Natural killer cell treated with Interleukin-12 subunit alpha and Interleukin-12 subunit beta and Interleukin-15 and Interleukin-18, amount 100 ng/mL, for 72 hours (primary cell): Measurements from ENCODE around the gene COL4A2. TPM values are rescaled to one million over a fixed set of nuclear protein-coding genes. Genes with fewer than 3 reads are reported as not detected.

Source experiments
- ATAC-seq, 2 donors: fragments of 150-1000 bp; cut with Tn5 transposase in 1 of 2; sonication (Bioruptor Pico), chemical (Tn5 transposase) in 1 of 2; 2 replicates each; pipeline ENCODE4 v1.10.0; 2021
- DNase-seq: peaks from one replicate; pipeline ENCODE4 v3.0.0; 2022; ENCODE audit warnings: low spot score
- H3K27ac Mint-ChIP-seq, 2 donors: 1 replicate in 1 of 2; 2 replicates in 1 of 2; pipeline ENCODE4 v1.8.0; 2022; ENCODE audit warnings: mixed read lengths in 2 of 2, mild to moderate bottlenecking in 1 of 2, moderate library complexity in 1 of 2
- H3K27me3 Mint-ChIP-seq, 2 donors: 1 replicate in 1 of 2; 2 replicates in 1 of 2; pipeline ENCODE4 v1.8.0; 2022; ENCODE audit warnings: mixed read lengths in 2 of 2
- H3K36me3 Mint-ChIP-seq: one replicate; pipeline ENCODE4 v1.8.0; 2022; ENCODE audit warnings: mixed read lengths
- H3K4me1 Mint-ChIP-seq, 2 donors: 1 replicate in 1 of 2; 2 replicates in 1 of 2; pipeline ENCODE4 v1.8.0; 2022; ENCODE audit warnings: low read depth in 2 of 2, mixed read lengths in 2 of 2, mild to moderate bottlenecking in 1 of 2
- H3K4me3 Mint-ChIP-seq: one replicate; pipeline ENCODE4 v1.8.0; 2022; ENCODE audit warnings: mixed read lengths
- H3K9me3 Mint-ChIP-seq: 2 replicates; pipeline ENCODE4 v1.8.0; 2022; ENCODE audit warnings: mixed read lengths
- total RNA-seq, 2 donors: library from RNA; stranded (reverse); gene quantifications; one replicate each; pipeline ENCODE4 v1.2.3, GENCODE V29; 2022

COL4A2 gene
- total RNA-seq, 2 donors from 2014 or later = not detected

DNA sequence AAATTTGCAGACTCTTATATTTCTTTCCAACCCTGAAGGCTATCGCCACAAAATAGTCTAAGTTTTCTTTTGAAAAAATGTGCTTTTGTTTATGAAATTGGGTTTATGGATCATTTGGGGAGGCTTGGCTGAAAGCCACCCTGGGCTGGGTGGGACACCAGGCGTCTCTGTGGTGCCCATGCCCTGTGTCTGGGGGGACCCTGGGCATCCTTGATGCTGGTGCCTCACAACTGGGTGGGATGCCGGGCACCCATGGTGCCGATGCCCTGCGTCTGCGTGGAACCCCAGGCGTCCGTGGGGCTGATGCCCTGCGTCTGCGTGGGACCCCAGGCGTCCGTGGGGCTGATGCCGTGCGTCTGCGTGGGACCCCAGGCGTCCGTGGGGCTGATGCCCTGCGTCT, 149.5 kb downstream of the COL4A2 start:
- no peak for ATAC-seq
- H3K27ac Mint-ChIP-seq = no peak overlapping the region
- peaks cover 15 to 19% of the 10 kb centered on the region in 2 donors for H3K27me3 Mint-ChIP-seq
- DNase-seq = no peak
- H3K36me3 Mint-ChIP-seq = no peaks in the 10 kb centered on the region
- no peaks in the 10 kb centered on the region for H3K9me3 Mint-ChIP-seq
- H3K4me1 Mint-ChIP-seq = peaks cover 4 to 6% of the 10 kb centered on the region in 2 donors
- H3K4me3 Mint-ChIP-seq = no peak overlapping the region

GRCh38 chr13:110457361-110457760, 150.3 kb downstream of the COL4A2 start:
- ATAC-seq (no peak), DNase-seq (no peak)
- Mint-ChIP-seq H3K4me1 (peaks cover 4 to 6% of the 10 kb centered on the region in 2 donors), H3K27ac (no peak overlapping the region), H3K27me3 (peaks cover 15 to 19% of the 10 kb centered on the region in 2 donors), H3K36me3 (no peaks in the 10 kb centered on the region), H3K9me3 (no peaks in the 10 kb centered on the region), H3K4me3 (no peak overlapping the region)

DNA sequence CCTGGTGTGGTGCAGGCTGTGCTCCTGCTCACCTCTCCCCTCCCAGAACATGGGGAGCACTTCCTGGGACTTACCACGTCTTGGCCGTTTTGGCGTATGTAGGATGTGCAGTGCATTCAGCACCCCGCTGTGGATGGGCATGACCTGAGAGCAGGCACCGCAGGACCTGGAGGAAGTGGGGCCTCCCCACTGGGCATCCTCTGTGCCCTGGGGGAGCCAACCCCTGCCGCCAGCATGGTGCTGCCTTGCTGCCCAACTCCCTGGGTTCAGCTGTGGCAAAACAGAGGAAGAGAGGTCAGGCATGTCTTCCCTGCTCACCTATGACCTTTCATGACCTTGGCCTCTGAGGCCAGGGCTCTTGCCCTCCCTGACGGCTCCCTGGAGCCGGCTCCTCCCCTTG, 150.9 kb downstream of the COL4A2 start:
- DNase-seq = no peak
- H3K36me3 Mint-ChIP-seq = no peaks in the 10 kb centered on the region
- H3K27ac Mint-ChIP-seq = no peak overlapping the region
- H3K4me1 Mint-ChIP-seq = peaks cover 4 to 6% of the 10 kb centered on the region in 2 donors
- no peak overlapping the region for H3K4me3 Mint-ChIP-seq
- peak; percentile 14 to 15 for ATAC-seq
- no peaks in the 10 kb centered on the region for H3K9me3 Mint-ChIP-seq
- H3K27me3 Mint-ChIP-seq = peaks cover 15 to 21% of the 10 kb centered on the region in 2 donors

GRCh38 chr13:110458594-110459365, 151.7 kb downstream of the COL4A2 start:
- ATAC-seq = no peak
- no peak for DNase-seq
- H3K9me3 Mint-ChIP-seq = no peaks in the 10 kb centered on the region
- H3K27me3 Mint-ChIP-seq = peaks cover 15 to 26% of the 10 kb centered on the region in 2 donors
- peaks cover 4 to 6% of the 10 kb centered on the region in 2 donors for H3K4me1 Mint-ChIP-seq
- no peaks in the 10 kb centered on the region for H3K36me3 Mint-ChIP-seq
- H3K4me3 Mint-ChIP-seq = no peak overlapping the region
- H3K27ac Mint-ChIP-seq = no peak overlapping the region

DNA sequence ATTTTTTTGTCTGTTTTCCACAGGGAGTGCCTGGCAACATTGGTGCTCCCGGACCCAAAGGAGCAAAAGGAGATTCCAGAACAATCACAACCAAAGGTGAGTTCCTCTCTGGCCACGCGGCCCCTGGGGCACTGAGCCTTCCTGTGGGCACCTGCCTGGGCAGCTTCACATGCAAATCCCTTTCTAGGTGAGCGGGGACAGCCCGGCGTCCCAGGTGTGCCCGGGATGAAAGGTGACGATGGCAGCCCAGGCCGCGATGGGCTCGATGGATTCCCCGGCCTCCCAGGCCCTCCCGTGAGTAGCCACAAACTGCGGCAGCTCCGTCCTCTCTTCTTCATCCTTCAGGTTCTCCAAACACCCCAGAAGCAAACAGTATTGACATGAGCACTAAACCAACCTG, 155.0 kb downstream of the COL4A2 start:
- ATAC-seq = no peak
- H3K27ac Mint-ChIP-seq = no peak overlapping the region
- peaks cover 0 to 7% of the 10 kb centered on the region in 2 donors for H3K27me3 Mint-ChIP-seq
- no peaks in the 10 kb centered on the region for H3K4me1 Mint-ChIP-seq
- H3K4me3 Mint-ChIP-seq = no peak overlapping the region
- no peak for DNase-seq
- no peaks in the 10 kb centered on the region for H3K36me3 Mint-ChIP-seq
- no peaks in the 10 kb centered on the region for H3K9me3 Mint-ChIP-seq

GRCh38 chr13:110463156-110463555, 156.1 kb downstream of the COL4A2 start:
- peaks cover 0 to 7% of the 10 kb centered on the region in 2 donors for H3K27me3 Mint-ChIP-seq
- no peak overlapping the region for H3K27ac Mint-ChIP-seq
- H3K4me1 Mint-ChIP-seq = no peaks in the 10 kb centered on the region
- no peaks in the 10 kb centered on the region for H3K9me3 Mint-ChIP-seq
- ATAC-seq (no peak), DNase-seq (no peak)
- no peak overlapping the region for H3K4me3 Mint-ChIP-seq
- no peaks in the 10 kb centered on the region for H3K36me3 Mint-ChIP-seq

DNA sequence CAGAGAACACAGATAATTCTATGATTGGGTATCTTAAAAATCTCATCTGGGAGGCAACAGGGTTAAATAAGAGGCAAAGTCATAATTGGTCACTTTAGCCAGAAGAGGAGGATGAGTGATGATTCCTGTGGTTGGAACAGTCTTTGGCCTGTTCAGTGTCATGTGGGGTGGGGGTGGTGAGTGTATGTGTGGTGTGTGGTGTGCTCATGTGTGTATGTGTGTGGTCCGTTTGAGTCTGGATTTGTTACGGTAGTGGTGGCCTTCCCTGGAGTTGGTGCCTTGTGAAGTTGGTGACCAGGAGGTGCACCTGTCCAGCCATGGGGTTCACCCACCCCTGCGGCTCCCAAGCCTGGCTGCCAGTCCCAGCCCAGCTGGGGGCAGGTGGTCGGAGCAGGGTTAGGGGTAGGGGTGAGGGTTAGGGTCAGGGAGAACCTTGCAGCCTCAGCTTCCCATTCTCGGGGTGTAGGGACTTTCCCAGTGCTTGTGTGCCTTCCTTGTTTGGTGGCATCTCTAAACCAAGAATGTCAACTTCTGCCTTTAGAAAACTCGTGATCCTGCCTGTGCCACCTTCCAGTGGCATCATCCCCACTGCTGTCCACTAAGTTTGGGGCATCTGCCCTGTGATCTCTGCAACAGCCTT, 156.9 kb downstream of the COL4A2 start:
- Mint-ChIP-seq H3K4me1 (no peaks in the 10 kb centered on the region), H3K4me3 (no peak overlapping the region), H3K9me3 (no peaks in the 10 kb centered on the region), H3K27ac (no peak overlapping the region), H3K27me3 (peaks cover 0 to 7% of the 10 kb centered on the region in 2 donors), H3K36me3 (no peaks in the 10 kb centered on the region)
- no peak for DNase-seq
- ATAC-seq = no peak

DNA sequence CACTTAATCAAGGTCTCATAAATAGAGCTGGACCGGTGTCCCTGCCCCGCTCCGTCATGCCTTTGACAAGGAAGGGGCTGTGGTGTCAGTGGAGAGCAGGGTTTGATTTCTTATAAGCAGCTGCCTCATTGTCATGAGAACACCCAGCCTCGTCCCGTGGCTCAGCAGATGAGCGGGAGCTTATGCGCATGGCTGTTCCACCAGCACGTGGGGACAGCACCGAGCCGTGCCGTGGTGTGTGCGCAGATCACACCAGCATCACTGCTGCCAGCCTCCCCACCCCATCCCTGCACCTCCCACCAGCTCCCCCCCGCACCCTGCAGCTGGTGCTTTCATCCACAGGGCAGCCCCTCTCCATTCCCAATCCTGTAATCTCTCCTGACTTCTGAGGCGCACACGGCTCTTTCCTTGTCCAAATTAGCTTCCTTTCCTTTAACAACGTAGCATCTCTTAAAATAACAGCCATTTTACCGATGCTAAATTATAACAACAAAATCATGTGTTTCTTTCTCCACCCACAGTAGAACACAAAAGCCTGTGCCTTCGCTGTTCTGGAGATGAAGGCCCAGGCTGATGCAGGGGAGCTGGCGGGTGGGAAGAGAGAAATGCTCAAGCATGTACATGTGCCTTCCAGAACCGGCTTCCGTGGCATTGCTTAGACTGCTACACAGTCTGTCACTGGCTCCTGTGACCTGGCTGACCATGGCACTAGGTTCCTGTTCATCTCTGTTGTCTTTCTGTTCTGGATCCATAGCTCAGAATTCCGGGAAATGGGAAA, 157.7 kb downstream of the COL4A2 start:
- Mint-ChIP-seq H3K9me3 (no peaks in the 10 kb centered on the region), H3K27ac (no peak overlapping the region), H3K4me1 (no peaks in the 10 kb centered on the region), H3K4me3 (no peak overlapping the region), H3K36me3 (no peaks in the 10 kb centered on the region), H3K27me3 (peaks cover 0 to 7% of the 10 kb centered on the region in 2 donors)
- DNase-seq (no peak), ATAC-seq (no peak)

- ATAC-seq = no peak
- H3K4me1 Mint-ChIP-seq = no peaks in the 10 kb centered on the region
- DNase-seq = no peak
- no peaks in the 10 kb centered on the region for H3K36me3 Mint-ChIP-seq
- peaks cover 4 to 11% of the 10 kb centered on the region in 2 donors for H3K27me3 Mint-ChIP-seq
- H3K27ac Mint-ChIP-seq = no peak overlapping the region
- H3K9me3 Mint-ChIP-seq = no peaks in the 10 kb centered on the region
- H3K4me3 Mint-ChIP-seq = no peak overlapping the region
Observed at GRCh38 chr13:110465696-110466095, 158.6 kb downstream of the COL4A2 start.

- Mint-ChIP-seq H3K9me3 (no peaks in the 10 kb centered on the region), H3K36me3 (no peaks in the 10 kb centered on the region), H3K4me1 (no peaks in the 10 kb centered on the region), H3K27ac (no peak overlapping the region), H3K4me3 (no peak overlapping the region), H3K27me3 (peaks cover 6 to 18% of the 10 kb centered on the region in 2 donors)
- ATAC-seq (no peak), DNase-seq (no peak)
Observed at GRCh38 chr13:110466266-110466915, 159.3 kb downstream of the COL4A2 start.

DNA sequence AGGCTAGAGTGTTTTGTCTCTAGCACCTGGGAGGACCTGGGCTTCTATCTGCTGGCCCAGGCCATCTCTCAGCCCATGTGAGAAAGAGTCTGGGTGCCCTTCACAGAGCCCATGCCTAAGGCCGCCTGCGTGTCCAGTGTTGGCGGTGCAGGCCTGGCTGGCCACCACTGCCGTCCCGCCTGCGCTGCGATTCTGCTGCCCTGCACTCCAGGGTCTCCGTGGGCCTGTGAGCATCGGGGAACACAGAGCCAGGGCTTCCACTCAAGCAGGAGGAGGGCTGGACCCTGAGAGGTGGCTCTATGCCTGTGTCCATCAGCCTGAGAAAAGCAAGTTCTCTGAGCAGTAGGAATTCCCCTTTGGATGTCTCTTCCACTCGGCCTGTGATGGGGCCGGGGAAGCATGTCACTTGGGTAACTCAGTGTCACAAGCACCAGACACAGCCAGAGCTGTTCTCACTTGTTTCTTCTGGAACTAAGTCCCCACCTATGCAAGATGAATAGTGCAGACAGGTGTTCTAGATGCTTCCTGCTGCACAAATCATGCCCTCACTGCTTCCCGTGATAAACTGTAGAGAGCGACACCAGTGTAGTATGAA, 160.5 kb downstream of the COL4A2 start:
- ATAC-seq = no peak
- H3K27ac Mint-ChIP-seq = no peak overlapping the region
- H3K27me3 Mint-ChIP-seq = peaks cover 9 to 21% of the 10 kb centered on the region in 2 donors

GRCh38 chr13:110468986-110469495, 162.0 kb downstream of the COL4A2 start:
- Mint-ChIP-seq H3K4me3 (no peak overlapping the region), H3K4me1 (no peaks in the 10 kb centered on the region), H3K36me3 (no peaks in the 10 kb centered on the region), H3K27ac (no peak overlapping the region), H3K9me3 (no peaks in the 10 kb centered on the region), H3K27me3 (peaks cover 10 to 14% of the 10 kb centered on the region in 2 donors)
- ATAC-seq (no peak), DNase-seq (no peak)

More for the DNA sequence above, 160.5 kb downstream of the COL4A2 start:
- H3K36me3 Mint-ChIP-seq = no peaks in the 10 kb centered on the region
- no peak overlapping the region for H3K4me3 Mint-ChIP-seq
- H3K9me3 Mint-ChIP-seq = no peaks in the 10 kb centered on the region
- no peak for DNase-seq
- H3K4me1 Mint-ChIP-seq = no peaks in the 10 kb centered on the region

DNA sequence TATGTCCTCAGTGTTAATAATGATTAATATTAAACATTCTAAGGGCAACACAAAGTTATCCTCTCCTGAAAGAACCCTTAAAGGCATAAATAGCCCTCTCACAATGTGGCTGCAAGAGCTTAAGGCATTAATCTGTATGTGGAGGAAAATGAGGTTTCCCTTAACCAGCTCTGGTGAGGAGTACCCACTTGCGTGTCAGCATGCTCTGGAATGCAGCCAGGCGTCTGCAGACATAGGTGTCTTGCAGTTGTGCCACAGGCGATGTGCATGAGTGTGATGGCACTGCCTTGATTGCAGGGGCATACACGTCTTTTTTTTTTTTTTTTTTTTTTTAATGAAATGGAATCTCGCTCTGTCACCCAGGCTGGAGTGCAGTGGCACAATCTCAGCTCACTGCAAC, 162.5 kb downstream of the COL4A2 start:
- H3K27ac Mint-ChIP-seq = no peak overlapping the region
- H3K4me3 Mint-ChIP-seq = no peak overlapping the region

More for the DNA sequence above, 162.5 kb downstream of the COL4A2 start:
- Mint-ChIP-seq H3K27me3 (peaks cover 10 to 14% of the 10 kb centered on the region in 2 donors), H3K36me3 (no peaks in the 10 kb centered on the region), H3K9me3 (no peaks in the 10 kb centered on the region), H3K4me1 (no peaks in the 10 kb centered on the region)
- DNase-seq (no peak), ATAC-seq (no peak)
